GM04503 (cell line): ENCODE measurements around the gene ZSCAN32.

Experiments used
- DNase-seq: peaks from one replicate; pipeline ENCODE4 v3.0.0-alpha.2; 2012; ENCODE audit warnings: low read depth

Gene ZSCAN32

GRCh38 chr16:3400779-3401688 is at the start of gene ZSCAN32, which contains the start of gene ZNF174:
Gene ZSCAN32, minus strand, starts transcription at chr16:3401004. Its CDS starts 3,447 bp downstream, at chr16:3397557.
Gene ZNF174, plus strand, starts transcription at chr16:3401215. Its CDS starts 790 bp downstream, at chr16:3402005.
- DNase-seq = peak; percentile 95

GRCh38 chr16:3444032-3444388 is 43.2 kb upstream of the ZSCAN32 start:
- peak; percentile 44 for DNase-seq

GRCh38 chr16:3443108-3444031 is 42.6 kb upstream of the ZSCAN32 start, which contains the start of the genes NAA60 and ZNF597:
Gene NAA60, plus strand, starts transcription at chr16:3443680. Its CDS starts 32,548 bp downstream, at chr16:3476228.
Gene ZNF597, minus strand, starts transcription at chr16:3443504. Its CDS starts 351 bp downstream, at chr16:3443153.
- DNase-seq = peak; percentile 75

- no peak for DNase-seq
Observed at GRCh38 chr16:3439637-3440036, 38.8 kb upstream of the ZSCAN32 start.

- no peak for DNase-seq
Observed at GRCh38 chr16:3434373-3434772, 33.6 kb upstream of the ZSCAN32 start.

- DNase-seq = peak; percentile 13
Observed at GRCh38 chr16:3431779-3432219, 31.0 kb upstream of the ZSCAN32 start.

- DNase-seq = no peak
Observed at GRCh38 chr16:3413730-3414379, 13.1 kb upstream of the ZSCAN32 start.

GRCh38 chr16:3408561-3409197 is 7.9 kb upstream of the ZSCAN32 start:
- DNase-seq = no peak

- DNase-seq = no peak
Observed at GRCh38 chr16:3401719-3402397, 1.1 kb upstream of the ZSCAN32 start.

GRCh38 chr16:3400446-3400778 is 392 bp downstream of the ZSCAN32 start:
- no peak for DNase-seq

GRCh38 chr16:3389663-3390338 is 11.0 kb downstream of the ZSCAN32 start:
- no peak for DNase-seq

GRCh38 chr16:3388325-3388724 is 12.5 kb downstream of the ZSCAN32 start:
- no peak for DNase-seq

GRCh38 chr16:3383045-3383448 is 17.8 kb downstream of the ZSCAN32 start:
- no peak for DNase-seq

GRCh38 chr16:3377917-3378316 is 22.9 kb downstream of the ZSCAN32 start:
- DNase-seq = no peak

GRCh38 chr16:3375680-3376079 is 25.1 kb downstream of the ZSCAN32 start:
- no peak for DNase-seq

- no peak for DNase-seq
Observed at GRCh38 chr16:3369073-3369472, 31.7 kb downstream of the ZSCAN32 start.

GRCh38 chr16:3364774-3365427 is 35.9 kb downstream of the ZSCAN32 start:
- DNase-seq = peak; percentile 83

- no peak for DNase-seq
Observed at GRCh38 chr16:3363793-3364192, 37.0 kb downstream of the ZSCAN32 start.

GRCh38 chr16:3362931-3363330 is 37.9 kb downstream of the ZSCAN32 start:
- no peak for DNase-seq

GRCh38 chr16:3358871-3359270 is 41.9 kb downstream of the ZSCAN32 start:
- no peak for DNase-seq
